ENCODE data around the gene RFNG. TPM values are rescaled to one million over a fixed set of nuclear protein-coding genes. Genes with fewer than 3 reads are reported as not detected.

Gene RFNG
- total RNA-seq, 1 donor from 2014 or later, result 26.8 TPM

DNA sequence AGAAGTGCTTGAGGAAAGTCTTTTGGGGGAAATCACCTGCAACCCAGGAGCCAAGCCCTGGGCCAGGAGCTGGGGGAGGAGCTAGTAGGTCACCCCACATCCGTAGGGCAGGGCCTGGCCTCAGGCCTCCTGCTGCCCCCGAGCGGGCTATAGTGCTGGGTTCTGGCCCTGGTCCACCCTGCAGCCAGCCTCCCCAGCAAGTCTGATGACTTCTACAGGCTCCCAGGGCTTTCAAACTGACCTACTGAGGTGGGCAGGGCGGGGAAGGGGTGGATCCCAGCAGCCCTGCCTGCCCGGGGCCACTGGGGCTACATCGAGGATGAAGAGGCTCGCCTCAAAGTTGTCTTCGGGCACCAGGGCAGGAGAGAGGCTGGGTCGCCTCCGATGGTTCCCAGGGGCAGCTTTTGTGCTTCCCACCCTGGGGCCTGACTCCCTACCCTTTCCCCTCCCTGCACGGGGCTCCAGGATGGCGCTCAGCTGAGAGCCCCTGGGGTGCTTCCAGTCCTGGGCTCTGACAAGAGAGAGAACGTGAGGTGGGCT, 33.9 kb downstream of the RFNG start:
- Mint-ChIP-seq H3K36me3 (ENCODE audit: low read depth) (peaks cover 2% of the 10 kb centered on the region), H3K27ac (no peak overlapping the region), H3K4me3 (no peak overlapping the region), H3K9me3 (no peaks in the 10 kb centered on the region), H3K4me1 (ENCODE audit: low read depth) (peaks cover 9% of the 10 kb centered on the region), H3K27me3 (ENCODE audit: insufficient read depth) (no peaks in the 10 kb centered on the region)
- intact Hi-C loops (cut with micrococcal nuclease), result no loop called here
- no peak for DNase-seq (ENCODE audit: low spot score)

DNA sequence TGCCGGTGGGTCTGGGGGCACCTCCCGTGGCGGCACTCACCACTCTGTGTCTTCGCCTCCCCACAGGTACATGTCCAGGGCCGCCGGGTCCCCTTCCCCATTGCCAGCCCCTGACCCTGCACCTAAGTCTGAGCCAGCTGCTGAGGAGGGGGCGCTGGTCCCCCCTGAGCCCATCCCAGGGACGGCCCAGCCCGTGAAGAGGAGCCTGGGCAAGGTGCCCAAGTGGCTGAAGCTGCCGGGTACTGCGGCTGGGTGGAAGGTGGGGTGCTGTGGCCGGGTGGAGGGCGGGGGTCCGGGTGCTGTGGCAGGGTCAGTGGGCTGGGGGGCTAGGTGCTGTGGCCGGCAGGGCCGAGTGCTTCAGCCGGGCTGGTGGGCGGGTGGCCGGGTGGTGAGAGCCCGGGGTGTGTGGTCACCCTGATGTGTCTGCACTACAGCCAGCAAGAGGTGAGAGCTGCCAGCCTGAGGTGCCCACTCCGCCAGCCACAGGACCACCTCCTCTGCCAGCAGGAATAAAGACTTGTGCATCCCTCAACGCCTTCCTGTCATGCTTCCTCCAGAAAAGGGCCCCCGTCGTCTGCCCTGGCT, 34.6 kb downstream of the RFNG start:
- Mint-ChIP-seq H3K4me1 (ENCODE audit: low read depth) (peaks cover 9% of the 10 kb centered on the region), H3K4me3 (no peak overlapping the region), H3K36me3 (ENCODE audit: low read depth) (peaks cover 2% of the 10 kb centered on the region), H3K27me3 (ENCODE audit: insufficient read depth) (no peaks in the 10 kb centered on the region), H3K9me3 (no peaks in the 10 kb centered on the region), H3K27ac (no peak overlapping the region)
- intact Hi-C loops (cut with micrococcal nuclease), result no loop called here
- DNase-seq (ENCODE audit: low spot score), result no peak

DNA sequence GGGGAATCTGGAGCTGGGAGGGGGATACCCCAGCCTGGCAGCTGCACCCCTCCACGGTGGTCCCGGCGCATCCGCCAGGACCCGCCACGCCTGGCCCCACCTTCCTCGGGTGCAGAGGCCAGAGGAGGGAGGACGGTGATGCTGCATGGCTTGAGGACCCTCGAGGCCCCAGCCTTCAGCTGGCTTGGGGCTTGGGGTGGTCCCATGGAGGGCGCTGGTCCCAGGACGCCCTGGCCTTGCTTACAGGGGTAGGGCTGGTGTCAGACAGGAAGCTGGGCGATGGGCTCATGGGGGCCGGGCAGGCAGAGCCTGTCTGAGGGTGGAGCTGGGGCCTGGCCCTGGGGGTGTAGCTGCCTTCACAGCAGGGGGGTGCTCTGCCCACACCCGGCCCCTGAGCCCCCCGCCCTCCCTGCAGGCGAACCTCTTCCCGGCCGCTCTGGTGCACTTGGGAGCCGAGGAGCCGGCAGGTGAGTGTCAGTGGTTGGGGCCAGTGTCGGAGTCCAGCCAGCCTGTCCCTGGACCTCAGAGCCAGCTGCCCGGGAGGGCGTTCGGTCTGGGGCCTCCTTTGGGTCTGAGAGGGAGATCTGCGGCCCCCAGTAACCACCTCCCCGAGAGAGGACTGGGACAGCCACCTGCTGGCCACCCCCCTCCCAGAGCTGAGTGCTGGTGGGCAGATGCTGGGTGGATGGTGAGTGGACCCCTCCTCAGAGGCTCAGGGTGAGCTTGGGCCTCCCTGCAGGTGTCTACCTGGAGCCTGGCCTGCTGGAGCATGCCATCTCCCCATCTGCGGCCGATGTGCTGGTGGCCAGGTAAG, 35.3 kb downstream of the RFNG start:
- Mint-ChIP-seq H3K36me3 (ENCODE audit: low read depth) (peaks cover 2% of the 10 kb centered on the region), H3K9me3 (no peaks in the 10 kb centered on the region), H3K27ac (no peak overlapping the region), H3K27me3 (ENCODE audit: insufficient read depth) (no peaks in the 10 kb centered on the region), H3K4me3 (no peak overlapping the region), H3K4me1 (ENCODE audit: low read depth) (peaks cover 2% of the 10 kb centered on the region)
- DNase-seq (ENCODE audit: low spot score), result no peak
- intact Hi-C loops (cut with micrococcal nuclease), result no loop called here

DNA sequence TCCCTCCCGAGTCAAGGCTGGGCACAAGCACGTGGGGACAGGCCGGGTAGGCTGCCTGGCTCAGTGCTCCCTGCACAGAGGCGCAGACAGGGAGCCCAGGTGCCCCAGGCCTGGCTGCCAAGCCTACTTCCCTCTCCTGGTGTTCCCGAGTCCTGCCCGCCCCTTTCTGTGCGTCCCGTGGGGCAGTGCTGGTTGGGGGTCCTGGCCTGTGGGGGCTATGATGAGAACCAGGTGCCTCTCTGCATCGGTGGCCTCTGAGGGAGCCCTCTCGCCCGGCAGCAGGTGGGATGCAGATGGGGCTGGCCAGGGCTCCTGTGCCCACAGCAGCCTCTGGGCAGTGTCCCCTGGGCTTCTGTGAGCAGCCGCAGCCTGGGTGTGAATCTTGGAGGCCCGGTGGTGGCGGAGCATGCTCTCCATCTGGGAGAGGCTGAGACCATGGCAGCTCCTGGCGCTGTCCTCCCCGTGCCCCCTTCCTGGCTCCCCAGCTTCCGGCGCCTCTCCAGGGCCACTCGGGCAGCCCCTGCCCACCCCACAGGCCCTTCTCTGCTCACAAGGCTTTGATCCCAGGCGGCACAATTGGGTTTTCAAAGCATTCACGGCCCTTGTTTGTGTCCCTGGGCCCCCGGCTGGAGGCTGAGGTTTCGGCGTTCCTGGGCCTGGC, 36.2 kb downstream of the RFNG start:
- Mint-ChIP-seq H3K27me3 (ENCODE audit: insufficient read depth) (no peaks in the 10 kb centered on the region), H3K4me1 (ENCODE audit: low read depth) (no peaks in the 10 kb centered on the region), H3K4me3 (no peak overlapping the region), H3K27ac (no peak overlapping the region), H3K36me3 (ENCODE audit: low read depth) (peaks cover 2% of the 10 kb centered on the region), H3K9me3 (no peaks in the 10 kb centered on the region)
- intact Hi-C loops (cut with micrococcal nuclease), result no loop called here
- DNase-seq (ENCODE audit: low spot score), result no peak

DNA sequence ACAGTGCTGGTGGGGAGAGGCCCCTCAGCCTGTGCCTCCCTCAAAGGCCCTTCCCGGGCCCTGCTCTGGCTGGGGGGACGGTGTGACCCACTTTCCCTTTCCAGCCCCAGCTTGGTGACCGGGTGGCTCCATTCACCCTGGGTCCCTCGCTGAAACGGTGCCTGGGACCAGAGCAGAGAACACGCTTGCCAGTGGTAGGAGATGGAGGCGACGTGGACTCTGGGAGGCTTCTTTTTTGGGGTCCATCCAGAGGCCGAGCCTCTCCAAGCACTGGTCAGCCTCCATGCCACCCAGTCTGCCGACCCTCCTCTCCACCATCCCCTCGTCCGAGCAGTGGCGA, 36.7 kb downstream of the RFNG start:
- Mint-ChIP-seq H3K9me3 (no peaks in the 10 kb centered on the region), H3K27me3 (ENCODE audit: insufficient read depth) (no peaks in the 10 kb centered on the region)

DNA sequence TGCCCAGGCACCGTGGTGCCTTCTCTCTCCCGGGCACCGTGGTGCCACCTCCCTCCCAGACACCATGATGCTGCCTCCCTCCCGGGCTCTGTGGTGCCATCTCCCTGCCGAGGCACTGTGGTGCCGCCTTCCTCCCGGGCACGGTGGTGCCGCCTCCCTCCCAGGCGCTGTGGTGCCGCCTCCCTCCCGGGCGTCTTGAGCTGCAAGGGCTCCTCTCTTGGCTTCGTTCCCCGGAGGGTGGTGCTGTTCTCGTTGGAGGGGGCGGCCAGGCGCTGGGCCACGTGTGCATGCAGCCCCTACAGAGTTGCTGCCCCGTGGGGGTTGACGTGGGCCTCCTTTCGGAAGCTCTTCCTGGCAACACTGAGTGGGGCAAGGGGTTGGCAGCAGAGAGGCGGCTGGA, 37.2 kb downstream of the RFNG start:
- intact Hi-C loops (cut with micrococcal nuclease), result no loop called here
- Mint-ChIP-seq H3K9me3 (no peaks in the 10 kb centered on the region), H3K4me1 (ENCODE audit: low read depth) (no peaks in the 10 kb centered on the region), H3K4me3 (no peak overlapping the region), H3K27me3 (ENCODE audit: insufficient read depth) (no peaks in the 10 kb centered on the region), H3K27ac (no peak overlapping the region), H3K36me3 (ENCODE audit: low read depth) (peaks cover 2% of the 10 kb centered on the region)
- DNase-seq (ENCODE audit: low spot score), result no peak

More for the DNA sequence above, 36.7 kb downstream of the RFNG start:
- H3K4me3 Mint-ChIP-seq, result no peak overlapping the region
- intact Hi-C loops (cut with micrococcal nuclease), result no loop called here
- no peaks in the 10 kb centered on the region for H3K4me1 Mint-ChIP-seq (ENCODE audit: low read depth)
- no peak for DNase-seq (ENCODE audit: low spot score)
- peaks cover 2% of the 10 kb centered on the region for H3K36me3 Mint-ChIP-seq (ENCODE audit: low read depth)
- H3K27ac Mint-ChIP-seq, result no peak overlapping the region

DNA sequence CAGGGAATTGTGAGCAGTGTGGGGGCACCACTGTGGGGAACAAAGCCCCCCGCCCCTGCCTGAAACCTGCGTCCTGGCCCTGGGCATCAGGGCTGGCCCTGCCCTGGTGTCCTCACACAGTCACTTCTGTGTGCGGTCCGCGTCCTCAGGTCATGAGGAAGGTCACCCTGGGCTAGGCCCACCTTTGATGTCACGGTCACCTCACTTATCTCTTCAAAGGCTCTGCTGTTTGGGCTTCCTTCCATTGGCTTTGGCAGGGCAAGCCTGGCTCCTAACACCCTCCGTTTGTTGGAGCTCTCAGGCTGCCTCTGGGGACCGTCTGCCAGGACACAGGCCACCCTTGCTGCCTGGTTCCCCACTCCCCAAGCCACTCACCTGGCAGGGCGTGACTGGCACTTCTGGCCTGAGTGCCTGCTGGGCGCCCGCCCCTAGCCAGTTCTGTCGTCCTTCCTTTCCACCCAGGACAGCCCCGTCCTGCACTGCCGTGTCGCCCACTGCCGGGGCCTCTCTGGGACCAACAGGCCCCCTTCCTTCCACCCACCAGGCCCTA, 37.8 kb downstream of the RFNG start:
- H3K4me1 Mint-ChIP-seq (ENCODE audit: low read depth), result no peaks in the 10 kb centered on the region
- H3K4me3 Mint-ChIP-seq, result no peak overlapping the region
- intact Hi-C loops (cut with micrococcal nuclease), result no loop called here
- H3K9me3 Mint-ChIP-seq, result no peaks in the 10 kb centered on the region
- H3K27ac Mint-ChIP-seq, result no peak overlapping the region
- no peak for DNase-seq (ENCODE audit: low spot score)
- no peaks in the 10 kb centered on the region for H3K27me3 Mint-ChIP-seq (ENCODE audit: insufficient read depth)
- H3K36me3 Mint-ChIP-seq (ENCODE audit: low read depth), result no peaks in the 10 kb centered on the region

DNA sequence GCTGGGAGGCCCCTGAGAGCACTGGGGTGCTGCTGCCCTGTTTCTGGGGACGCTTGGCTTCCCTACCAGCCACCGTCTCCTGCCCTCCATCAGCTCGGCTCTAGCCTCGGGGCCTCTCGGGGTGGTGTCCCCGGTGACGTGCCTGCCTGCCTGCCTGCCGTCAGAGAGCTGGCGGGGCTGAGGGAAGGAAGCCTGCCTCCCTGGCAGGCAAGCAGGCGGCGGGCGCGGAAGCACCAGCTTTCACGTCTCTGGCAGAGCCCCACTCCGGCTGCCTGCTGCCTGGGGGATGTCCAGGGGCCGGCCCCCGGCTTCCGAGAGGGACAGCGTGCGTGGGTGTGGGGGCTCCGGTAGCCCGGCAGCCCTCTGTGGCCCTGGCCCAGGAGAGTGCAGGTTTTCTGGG, 38.3 kb downstream of the RFNG start:
- Mint-ChIP-seq H3K27ac (no peak overlapping the region), H3K4me3 (no peak overlapping the region), H3K36me3 (ENCODE audit: low read depth) (no peaks in the 10 kb centered on the region), H3K27me3 (ENCODE audit: insufficient read depth) (no peaks in the 10 kb centered on the region), H3K4me1 (ENCODE audit: low read depth) (no peaks in the 10 kb centered on the region), H3K9me3 (no peaks in the 10 kb centered on the region)
- intact Hi-C loops (cut with micrococcal nuclease), result no loop called here
- no peak for DNase-seq (ENCODE audit: low spot score)

DNA sequence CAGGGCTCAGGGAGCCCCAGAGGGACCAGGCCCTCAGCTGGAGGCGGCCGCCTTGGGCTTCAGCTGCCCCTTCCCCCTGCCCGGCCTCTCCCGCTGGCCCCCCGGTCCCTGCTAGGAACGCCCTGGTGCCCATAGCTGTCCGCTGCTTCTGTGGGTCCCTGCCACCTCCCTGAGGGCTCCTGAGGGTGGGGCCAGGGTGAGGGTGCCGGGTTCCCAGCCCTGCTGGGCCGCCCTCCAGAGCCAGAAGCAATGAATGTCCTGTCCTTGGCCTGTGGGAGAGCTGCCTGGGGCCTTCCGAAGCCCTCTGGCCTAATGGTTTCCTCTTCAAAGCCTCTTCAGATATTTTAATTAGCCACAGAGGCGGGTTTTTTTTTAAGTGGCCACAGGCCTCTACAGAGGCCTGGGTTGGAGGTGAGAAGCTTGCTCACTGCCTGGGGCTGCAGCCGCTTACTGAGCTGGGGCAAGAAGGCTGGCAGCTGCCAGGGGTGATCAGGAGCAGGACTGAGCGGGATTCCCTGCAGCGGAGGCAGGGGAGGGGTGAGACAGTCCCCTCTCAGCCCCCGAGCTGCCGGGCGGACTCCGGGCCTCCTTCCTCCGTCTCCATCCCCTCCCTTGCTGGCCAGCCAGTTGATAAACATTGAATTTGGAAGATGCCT, 38.8 kb downstream of the RFNG start:
- Mint-ChIP-seq H3K27ac (no peak overlapping the region), H3K27me3 (ENCODE audit: insufficient read depth) (no peaks in the 10 kb centered on the region), H3K4me3 (no peak overlapping the region), H3K9me3 (no peaks in the 10 kb centered on the region), H3K4me1 (ENCODE audit: low read depth) (no peaks in the 10 kb centered on the region), H3K36me3 (ENCODE audit: low read depth) (no peaks in the 10 kb centered on the region)
- no peak for DNase-seq (ENCODE audit: low spot score)
- intact Hi-C loops (cut with micrococcal nuclease), result loop anchor here (1.0 kb wide), 1 partner anchor 37 kb away; no protein-coding TSS in a partner anchor

DNA sequence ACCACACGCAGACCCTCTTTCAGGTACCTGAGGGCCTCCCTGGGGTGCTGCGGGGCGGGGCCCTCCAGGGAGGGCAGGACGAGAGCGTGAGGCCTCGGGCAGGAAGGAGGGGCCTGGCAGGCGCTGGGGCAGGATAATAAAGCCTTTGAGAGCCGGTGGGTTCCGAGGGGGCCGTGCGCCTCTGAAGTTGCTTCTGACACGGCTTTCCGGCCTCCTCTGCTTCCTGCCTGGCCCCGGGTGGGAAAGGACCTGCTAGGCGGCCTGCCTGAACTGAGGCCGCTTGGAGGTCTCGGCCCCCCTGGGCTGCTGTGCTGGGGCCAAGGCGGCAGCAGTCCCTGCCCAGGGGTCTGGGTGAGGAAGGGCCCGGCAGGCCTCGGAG, 39.4 kb downstream of the RFNG start:
- H3K27ac Mint-ChIP-seq, result no peak overlapping the region
- no peak overlapping the region for H3K4me3 Mint-ChIP-seq
- intact Hi-C loops (cut with micrococcal nuclease), result loop anchor here (1.0 kb wide), 1 partner anchor 37 kb away; no protein-coding TSS in a partner anchor
- H3K4me1 Mint-ChIP-seq (ENCODE audit: low read depth), result no peaks in the 10 kb centered on the region
- H3K9me3 Mint-ChIP-seq, result no peaks in the 10 kb centered on the region
- H3K27me3 Mint-ChIP-seq (ENCODE audit: insufficient read depth), result no peaks in the 10 kb centered on the region
- no peak for DNase-seq (ENCODE audit: low spot score)
- no peaks in the 10 kb centered on the region for H3K36me3 Mint-ChIP-seq (ENCODE audit: low read depth)

DNA sequence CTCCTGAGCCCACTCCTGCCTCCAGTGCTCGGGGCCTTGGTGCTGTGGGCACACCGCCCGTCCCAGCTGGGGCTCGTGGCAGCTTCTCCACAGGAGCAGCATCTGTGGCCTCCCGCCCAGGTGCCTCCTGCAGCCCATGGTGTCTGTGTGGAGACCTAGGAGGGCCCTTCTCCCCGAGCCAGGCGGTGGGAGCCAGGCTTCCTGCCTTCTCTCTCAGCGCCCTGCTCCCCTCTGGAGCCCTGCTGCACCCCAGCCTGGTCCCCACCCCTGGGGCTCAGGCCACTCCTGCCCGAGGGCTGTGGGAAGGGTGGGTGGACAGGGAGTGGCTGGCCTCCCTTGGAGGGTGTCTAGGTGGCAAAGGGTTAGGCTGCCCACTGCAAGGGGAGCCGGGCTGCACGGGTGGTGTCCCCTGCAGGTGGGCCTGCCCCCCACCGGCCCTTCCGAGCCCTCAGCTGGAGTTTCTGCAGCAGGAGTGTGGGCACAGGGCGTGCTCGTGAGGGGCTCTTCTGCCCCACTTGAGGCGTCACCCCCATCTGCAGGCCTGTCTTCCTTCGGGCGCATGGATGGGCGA, 39.9 kb downstream of the RFNG start:
- no peak for DNase-seq (ENCODE audit: low spot score)
- intact Hi-C loops (cut with micrococcal nuclease), result loop anchor here (1.0 kb wide), 1 partner anchor 36 kb away; no protein-coding TSS in a partner anchor
- Mint-ChIP-seq H3K27ac (no peak overlapping the region), H3K9me3 (no peaks in the 10 kb centered on the region), H3K4me1 (ENCODE audit: low read depth) (no peaks in the 10 kb centered on the region), H3K27me3 (ENCODE audit: insufficient read depth) (no peaks in the 10 kb centered on the region), H3K36me3 (ENCODE audit: low read depth) (no peaks in the 10 kb centered on the region), H3K4me3 (no peak overlapping the region)

All from activated T-helper 1 cell treated with anti-CD3 and anti-CD28 coated beads, Interleukin-12 subunit alpha, Interleukin-12 subunit beta, Interleukin-2, Interleukin-4 antibody, amounts not matched to agents 30 ng/mL and 10 ng/mL and 1 ng/mL, durations not matched to agents 14 hours and 24 hours and 36 hours (primary cell).